ENCODE measurements around the gene MPEG1. TPM values are rescaled to one million over a fixed set of nuclear protein-coding genes. Genes with fewer than 3 reads are reported as not detected.

MPEG1 gene
- total RNA-seq, 2 experiments from 2014 or later: 2.8 to 2.9 TPM

- H3K4me3 Mint-ChIP-seq: no peak overlapping the region
- intact Hi-C loops (cut with DNase I, micrococcal nuclease): no loop called here
- no peaks in the 10 kb centered on the region for H3K4me1 Mint-ChIP-seq (ENCODE audit: low read depth)
- no peaks in the 10 kb centered on the region for H3K27me3 ChIP-seq (ENCODE audit: control insufficient read depth in 1 of 2, insufficient read depth in 2 of 2, low read length in 2 of 2)
- no peak for DNase-seq
- H3K4me3 ChIP-seq (ENCODE audit: low read length): no peak overlapping the region
- H3K27ac ChIP-seq (ENCODE audit: low read depth in 1 of 2, low read length in 2 of 2): no peak overlapping the region
- ChIA-PET POLR2A (no interaction called here), CTCF (interaction anchor here (1.2 kb wide), 1 partner anchor 11 kb away, joined by 3 read pairs; no protein-coding TSS in a partner anchor)
- no peaks in the 10 kb centered on the region for H3K9me3 Mint-ChIP-seq
- peaks cover 4% of the 10 kb centered on the region for H3K36me3 Mint-ChIP-seq (ENCODE audit: low read depth)
- H3K36me3 ChIP-seq (ENCODE audit: insufficient read depth, low read length): no peaks in the 10 kb centered on the region
- H3K4me1 ChIP-seq (ENCODE audit: insufficient read depth, low read length): no peaks in the 10 kb centered on the region
- no peaks in the 10 kb centered on the region for H3K27me3 Mint-ChIP-seq
- no peaks in the 10 kb centered on the region for H3K9me3 ChIP-seq (ENCODE audit: control insufficient read depth in 1 of 2, insufficient read depth in 1 of 2, low read length in 2 of 2)
- TF ChIP-seq CTCF (IDR thresholded peaks at IDR 0.05): no peak
- no peak overlapping the region for H3K27ac Mint-ChIP-seq
- ATAC-seq (ENCODE audit: poor library complexity): no peak
These were observed 20.2 kb downstream of the MPEG1 start for GRCh38 chr11:59192446-59193020.

GRCh38 chr11:59191890-59192289 lies 20.8 kb downstream of the MPEG1 start:
- Histone ChIP-seq H3K27me3 (ENCODE audit: control insufficient read depth in 1 of 2, insufficient read depth in 2 of 2, low read length in 2 of 2) (no peaks in the 10 kb centered on the region), H3K4me3 (ENCODE audit: low read length) (no peak overlapping the region), H3K36me3 (ENCODE audit: insufficient read depth, low read length) (no peaks in the 10 kb centered on the region), H3K9me3 (ENCODE audit: control insufficient read depth in 1 of 2, insufficient read depth in 1 of 2, low read length in 2 of 2) (no peaks in the 10 kb centered on the region), H3K4me1 (ENCODE audit: insufficient read depth, low read length) (no peaks in the 10 kb centered on the region), H3K27ac (ENCODE audit: low read depth in 1 of 2, low read length in 2 of 2) (no peak overlapping the region)
- H3K9me3 Mint-ChIP-seq: no peaks in the 10 kb centered on the region
- DNase-seq (no peak), ATAC-seq (ENCODE audit: poor library complexity) (no peak)
- H3K27ac Mint-ChIP-seq: no peak overlapping the region
- H3K4me1 Mint-ChIP-seq (ENCODE audit: low read depth): no peaks in the 10 kb centered on the region
- CTCF ChIA-PET: no interaction called here
- no peaks in the 10 kb centered on the region for H3K27me3 Mint-ChIP-seq
- POLR2A ChIA-PET: no interaction called here
- no peak overlapping the region for H3K4me3 Mint-ChIP-seq
- H3K36me3 Mint-ChIP-seq (ENCODE audit: low read depth): peaks cover 4% of the 10 kb centered on the region
- TF ChIP-seq CTCF (IDR thresholded peaks at IDR 0.05): no peak
- intact Hi-C loops (cut with DNase I, micrococcal nuclease): no loop called here

- Mint-ChIP-seq H3K27me3 (no peaks in the 10 kb centered on the region), H3K4me1 (ENCODE audit: low read depth) (no peaks in the 10 kb centered on the region), H3K4me3 (no peak overlapping the region), H3K9me3 (no peaks in the 10 kb centered on the region), H3K36me3 (ENCODE audit: low read depth) (peaks cover 4% of the 10 kb centered on the region), H3K27ac (no peak overlapping the region)
- H3K9me3 ChIP-seq (ENCODE audit: control insufficient read depth in 1 of 2, insufficient read depth in 1 of 2, low read length in 2 of 2): no peaks in the 10 kb centered on the region
- no peaks in the 10 kb centered on the region for H3K36me3 ChIP-seq (ENCODE audit: insufficient read depth, low read length)
- H3K27me3 ChIP-seq (ENCODE audit: control insufficient read depth in 1 of 2, insufficient read depth in 2 of 2, low read length in 2 of 2): no peaks in the 10 kb centered on the region
- H3K4me1 ChIP-seq (ENCODE audit: insufficient read depth, low read length): peaks cover 5% of the 10 kb centered on the region
- POLR2A ChIA-PET: no interaction called here
- TF ChIP-seq CTCF (IDR thresholded peaks at IDR 0.05): no peak
- ATAC-seq (ENCODE audit: poor library complexity) (no peak), DNase-seq (no peak)
- no peak overlapping the region for H3K27ac ChIP-seq (ENCODE audit: low read depth in 1 of 2, low read length in 2 of 2)
- CTCF ChIA-PET: no interaction called here
- intact Hi-C loops (cut with DNase I, micrococcal nuclease): no loop called here
- H3K4me3 ChIP-seq (ENCODE audit: low read length): no peak overlapping the region
These were observed 21.6 kb downstream of the MPEG1 start for GRCh38 chr11:59191095-59191494.
